ENCODE data around the gene ITFG2.
"Not testable (repeated sequence)": the region's sequence is repeated elsewhere in the genome, so short reads cannot be mapped to it uniquely, and the experiment has no call there.

ITFG2 gene

GRCh38 chr12:2863402-2863801 lies 50.9 kb downstream of the ITFG2 start:
- DNase-seq (ENCODE audit: low read depth) = not testable (repeated sequence)

GRCh38 chr12:2864198-2864597 lies 51.7 kb downstream of the ITFG2 start:
- DNase-seq (ENCODE audit: low read depth) = no peak

- peak; percentile 15 for DNase-seq (ENCODE audit: low read depth)
These were observed 56.6 kb downstream of the ITFG2 start for GRCh38 chr12:2868986-2869632.
